Left kidney (tissue), 2 donors: ENCODE data around the gene NECAB2. TPM values are rescaled to one million over a fixed set of nuclear protein-coding genes. Genes with fewer than 3 reads are reported as not detected.

Experiments
- DNase-seq: peaks from one replicate; pipeline ENCODE4 v3.0.0-alpha.2; 2013
- polyA plus RNA-seq: library from polyadenylated mRNA; unstranded; fragments of 120-200 nt; gene quantifications from one replicate; pipeline ENCODE4 v1.2.1, GENCODE V29; 2013; ENCODE audit not compliant: insufficient read length

NECAB2 gene
- polyA plus RNA-seq, 1 donor, result 2.6 TPM

DNA sequence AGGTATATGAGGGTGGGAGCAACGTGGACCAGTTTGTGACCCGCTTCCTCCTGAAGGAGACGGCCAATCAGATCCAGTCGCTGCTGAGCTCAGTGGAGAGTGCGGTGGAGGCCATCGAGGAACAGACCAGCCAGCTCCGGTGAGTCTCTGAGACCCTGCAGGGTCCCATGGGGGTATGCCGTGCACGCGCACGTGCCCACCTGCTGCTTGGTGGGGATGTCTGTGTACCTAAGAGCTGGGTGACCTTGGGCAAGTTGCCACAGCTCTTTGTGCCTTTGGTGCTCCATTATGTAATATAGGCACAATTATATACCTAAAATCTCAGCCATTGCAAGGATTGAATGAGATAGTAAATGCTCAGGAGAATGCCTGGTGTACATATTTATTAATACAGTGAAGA is 22.4 kb downstream of the NECAB2 start:
- no peak for DNase-seq

DNA sequence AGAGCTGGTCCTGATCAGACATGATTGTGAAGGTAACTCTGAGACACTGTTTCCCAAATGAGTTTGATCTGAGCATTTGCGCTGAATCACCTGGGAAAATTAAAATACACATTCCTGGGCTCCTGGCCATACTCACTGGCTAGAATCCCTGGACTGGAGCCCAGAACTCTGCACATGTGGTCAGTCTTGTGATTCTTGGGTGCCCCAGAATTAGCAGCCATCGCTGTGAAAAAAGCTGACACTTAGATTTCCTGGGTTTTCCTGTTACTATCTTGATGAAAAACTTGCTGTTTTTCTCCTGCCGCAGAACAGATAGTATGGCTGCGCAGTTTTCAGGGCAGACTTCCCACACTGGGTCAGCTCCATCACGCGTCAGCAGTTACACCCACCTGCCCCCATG is 24.6 kb downstream of the NECAB2 start:
- no peak for DNase-seq

DNA sequence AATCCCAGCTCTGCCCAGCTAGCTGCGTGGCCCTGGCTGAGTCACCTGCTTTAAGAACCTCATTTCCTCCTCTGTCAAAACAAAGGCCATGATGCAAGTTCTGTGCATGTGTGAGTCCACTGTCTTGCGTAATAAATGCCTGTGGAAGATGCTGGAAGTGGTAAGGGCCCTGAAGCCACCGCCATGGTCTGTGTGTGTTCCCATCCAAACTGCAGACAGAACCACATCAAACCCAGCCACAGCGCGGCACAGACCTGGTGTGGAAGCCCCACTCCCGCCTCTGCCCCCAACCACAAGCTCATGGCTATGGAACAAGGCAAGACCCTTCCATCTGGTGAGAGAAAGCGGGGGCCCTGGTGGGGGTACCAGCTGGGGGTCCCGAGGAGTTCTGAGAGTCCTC is 26.0 kb downstream of the NECAB2 start:
- no peak for DNase-seq

DNA sequence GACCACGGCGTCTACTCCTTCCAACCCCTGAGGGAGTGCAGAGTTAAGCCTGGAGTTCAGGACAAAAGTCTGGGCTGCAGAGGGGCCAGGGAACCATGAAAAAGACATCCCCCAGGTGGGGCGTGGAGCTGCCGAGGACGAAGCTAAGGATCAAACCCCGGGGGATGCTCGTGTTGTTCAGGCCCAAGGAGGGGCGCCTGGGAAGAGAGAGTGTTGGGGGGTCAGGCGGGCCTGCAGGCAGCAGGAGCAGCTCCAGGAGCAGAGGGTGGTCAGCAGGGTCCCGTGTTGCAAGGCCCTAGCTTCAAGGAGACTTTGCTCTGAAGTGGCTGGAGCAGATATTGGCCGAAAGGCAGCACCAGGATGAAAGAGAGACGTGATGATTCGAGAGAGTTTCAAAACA is 26.7 kb downstream of the NECAB2 start:
- no peak for DNase-seq

DNA sequence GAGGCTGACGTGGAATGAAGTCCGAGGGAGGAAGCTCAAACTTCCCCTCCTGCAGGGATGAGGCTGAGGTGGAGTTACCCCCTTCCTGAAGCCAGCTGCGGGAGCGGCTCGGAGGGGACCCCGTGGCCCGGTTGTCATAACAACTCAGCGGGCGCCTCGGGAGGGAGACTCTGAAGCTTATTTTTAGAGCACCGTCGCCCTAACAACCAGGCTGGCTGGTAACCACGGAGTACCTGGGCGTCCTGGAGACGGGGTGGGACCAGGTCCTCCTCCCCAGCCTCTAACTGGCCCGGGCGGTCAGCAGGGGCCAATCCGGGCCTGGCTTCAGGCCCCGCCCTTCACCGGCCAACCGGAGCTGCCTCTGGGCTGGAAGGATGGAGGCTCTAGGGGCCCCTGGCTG is 27.7 kb downstream of the NECAB2 start:
- DNase-seq, result peak; percentile 77

DNA sequence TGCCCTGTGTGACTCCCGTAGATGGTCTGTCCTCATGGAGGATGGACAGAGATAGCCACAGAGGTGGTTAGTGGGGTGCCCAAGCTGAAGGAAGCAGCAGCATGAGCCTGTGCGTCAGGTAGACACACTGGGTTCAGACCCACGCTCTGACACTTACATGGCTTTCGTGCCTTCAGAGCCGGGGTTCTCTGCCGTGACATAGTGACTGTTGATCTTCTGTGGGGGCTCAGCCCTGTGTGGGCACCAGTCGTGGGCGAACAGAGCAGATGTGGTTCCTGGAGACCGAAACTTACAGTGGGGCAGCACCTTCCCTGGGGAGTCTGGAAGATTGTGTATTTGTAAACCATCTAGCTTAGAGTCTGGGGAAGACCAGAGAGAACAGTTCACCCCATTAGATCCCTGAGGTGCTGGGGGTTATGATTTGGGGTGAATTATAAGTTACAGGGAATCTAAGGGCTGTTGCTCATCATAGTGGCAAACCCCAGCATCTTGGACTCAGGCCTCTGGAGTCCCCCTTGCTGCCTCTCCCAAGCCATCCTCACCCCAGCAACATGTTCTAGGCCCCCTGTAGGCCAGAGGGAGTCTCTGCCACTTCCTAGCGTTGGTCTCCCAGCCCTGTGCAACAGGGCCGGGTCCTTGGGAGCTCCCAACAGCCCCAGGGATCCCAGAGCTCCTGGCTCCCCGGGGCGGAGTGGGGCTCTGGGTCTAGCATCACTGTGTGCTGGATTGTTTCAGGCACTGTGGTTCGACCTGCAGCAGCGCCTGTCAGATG is 28.6 kb downstream of the NECAB2 start:
- no peak for DNase-seq

DNA sequence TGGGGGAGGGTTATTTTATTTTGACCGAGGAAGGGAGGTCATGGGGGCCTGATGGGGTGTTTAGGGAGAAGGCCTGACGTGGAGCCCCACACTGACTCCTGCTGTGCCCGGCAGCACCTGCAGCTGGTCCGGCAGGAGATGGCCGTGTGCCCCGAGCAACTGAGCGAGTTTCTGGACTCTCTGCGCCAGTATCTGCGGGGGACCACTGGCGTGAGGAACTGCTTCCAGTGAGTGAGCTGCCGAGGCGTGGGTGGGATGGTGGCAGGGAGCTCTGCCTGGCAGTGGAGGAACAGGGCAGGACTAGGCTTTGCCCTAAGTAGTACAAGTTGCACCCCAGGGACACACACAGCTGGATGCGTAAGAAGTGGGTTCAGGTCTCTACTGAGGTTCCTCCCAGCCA is 30.0 kb downstream of the NECAB2 start:
- no peak for DNase-seq

DNA sequence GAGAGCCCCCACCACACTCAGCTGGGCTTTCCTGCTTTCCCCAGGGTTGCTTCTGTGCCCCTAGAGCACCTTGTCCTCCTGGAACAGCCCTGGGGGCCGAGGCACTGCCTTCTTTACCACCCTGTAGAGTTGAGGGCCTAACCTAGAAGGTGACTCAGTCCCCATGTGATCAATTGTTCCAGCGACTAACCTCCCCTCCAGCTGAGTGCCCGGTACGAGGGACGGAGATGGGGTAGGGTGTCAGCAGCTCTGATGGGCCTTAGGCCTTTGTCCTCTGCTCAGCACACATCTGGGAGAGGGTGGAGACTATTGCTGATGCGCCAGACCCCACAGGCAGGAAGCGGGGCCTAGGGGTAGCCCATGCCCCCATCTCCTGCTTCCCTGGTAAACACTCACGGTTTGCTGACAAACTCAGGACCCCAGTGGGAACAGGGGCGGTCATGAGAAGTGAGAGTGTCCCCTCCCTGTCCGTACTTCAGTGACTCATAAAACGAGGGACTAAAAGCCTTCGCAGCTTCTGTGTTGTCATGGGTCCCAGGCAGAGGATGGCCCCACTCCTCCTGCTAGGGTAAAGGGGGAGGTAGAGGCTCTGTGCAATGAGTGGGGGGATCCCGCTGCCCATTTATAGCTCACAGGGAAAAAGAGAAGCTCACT is 33.1 kb downstream of the NECAB2 start:
- no peak for DNase-seq

DNA sequence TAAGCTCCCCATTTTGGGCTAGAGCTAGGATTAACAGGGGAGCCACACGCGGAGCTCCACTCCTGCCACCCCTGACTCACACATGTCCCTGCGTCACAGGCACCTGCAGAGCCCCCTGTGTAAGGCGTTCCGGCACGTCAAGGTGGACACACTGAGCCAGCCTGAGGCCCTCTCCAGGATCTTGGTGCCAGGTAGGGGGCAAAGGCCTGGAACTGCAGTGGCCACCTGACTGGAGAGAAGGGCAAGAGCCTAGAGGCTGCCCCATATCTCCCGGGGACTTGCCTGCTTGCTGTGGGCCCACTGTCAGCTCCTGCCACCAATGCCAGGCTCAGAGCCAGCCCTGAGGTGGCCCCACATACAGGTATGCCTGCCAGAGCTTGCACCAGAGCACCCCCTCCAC is 33.7 kb downstream of the NECAB2 start:
- no peak for DNase-seq

DNA sequence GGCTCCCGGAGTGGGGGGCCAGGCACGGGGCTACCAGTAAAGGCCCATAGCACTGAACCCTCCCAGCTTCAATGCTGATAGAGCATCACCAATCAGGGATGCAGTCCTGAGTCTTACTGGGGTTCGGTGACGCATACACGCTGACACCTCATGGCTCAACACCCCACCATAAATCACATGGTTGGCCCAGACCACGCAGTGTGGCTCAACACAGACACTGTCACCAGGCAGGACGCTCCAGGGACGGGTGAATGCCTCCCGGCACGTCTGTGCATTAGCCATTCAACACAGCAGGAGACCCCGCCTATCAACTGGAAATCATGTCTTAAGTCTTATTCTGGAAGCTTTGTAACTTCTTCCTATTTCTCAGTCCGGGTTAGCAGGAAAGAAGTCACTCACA is 35.0 kb downstream of the NECAB2 start:
- DNase-seq, result no peak

DNA sequence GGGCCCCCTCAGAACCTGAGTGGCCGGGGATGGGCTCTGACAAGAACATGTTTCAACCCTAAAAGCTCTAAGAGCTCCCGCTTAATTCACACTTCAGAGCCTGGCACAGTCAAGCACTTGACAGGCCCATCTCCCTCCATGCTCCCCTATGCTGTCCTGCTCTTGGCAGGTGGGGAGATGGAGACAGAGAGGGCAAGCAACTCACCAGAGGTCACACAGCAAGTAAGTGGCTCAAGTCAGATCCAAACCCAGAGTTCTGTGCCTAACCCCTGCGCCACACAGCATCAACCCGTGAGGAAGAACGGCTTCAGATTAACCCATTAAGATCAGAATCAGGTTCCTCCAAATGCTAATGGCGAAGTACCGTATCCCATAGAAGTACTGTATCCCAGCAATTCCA is 36.4 kb downstream of the NECAB2 start:
- no peak for DNase-seq

DNA sequence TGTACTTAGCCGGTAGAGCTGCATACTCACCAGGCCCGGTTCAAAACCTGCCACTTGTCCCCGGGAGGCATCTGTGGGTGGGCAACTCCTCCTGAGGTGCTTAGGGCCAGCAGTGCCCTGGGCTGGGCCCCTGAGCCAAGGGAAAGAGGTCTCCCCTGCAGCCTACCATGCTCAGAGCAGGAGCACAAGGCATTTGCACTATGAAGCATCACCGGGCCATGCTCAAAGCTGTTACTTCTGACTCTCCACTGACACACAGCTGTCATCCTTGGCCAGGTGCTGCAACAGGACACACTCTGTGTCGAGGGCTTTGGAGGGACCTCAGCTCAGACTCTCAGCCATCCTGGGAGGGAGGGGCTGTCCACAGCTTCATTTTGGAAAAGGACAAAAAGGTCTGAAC is 37.3 kb downstream of the NECAB2 start:
- no peak for DNase-seq

DNA sequence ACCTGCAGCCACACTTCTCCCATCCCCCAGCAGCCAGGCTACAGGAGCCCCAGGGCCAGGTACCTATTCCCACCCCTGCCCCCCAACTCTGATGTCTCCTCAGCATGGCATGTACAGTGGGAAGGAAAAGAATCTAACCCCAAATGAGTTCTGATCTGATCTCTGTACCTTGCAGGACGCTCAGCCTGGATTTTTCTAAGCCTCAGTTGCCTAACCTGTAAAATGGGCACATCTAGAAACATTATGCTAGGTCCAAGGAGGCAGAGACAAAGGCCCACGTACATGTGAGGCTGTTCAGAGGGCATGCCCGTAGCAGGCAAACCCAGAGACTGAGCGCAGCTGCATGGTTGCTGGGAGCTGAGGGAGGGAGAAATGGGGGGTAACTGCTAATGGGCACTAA is 39.5 kb downstream of the NECAB2 start:
- no peak for DNase-seq

DNA sequence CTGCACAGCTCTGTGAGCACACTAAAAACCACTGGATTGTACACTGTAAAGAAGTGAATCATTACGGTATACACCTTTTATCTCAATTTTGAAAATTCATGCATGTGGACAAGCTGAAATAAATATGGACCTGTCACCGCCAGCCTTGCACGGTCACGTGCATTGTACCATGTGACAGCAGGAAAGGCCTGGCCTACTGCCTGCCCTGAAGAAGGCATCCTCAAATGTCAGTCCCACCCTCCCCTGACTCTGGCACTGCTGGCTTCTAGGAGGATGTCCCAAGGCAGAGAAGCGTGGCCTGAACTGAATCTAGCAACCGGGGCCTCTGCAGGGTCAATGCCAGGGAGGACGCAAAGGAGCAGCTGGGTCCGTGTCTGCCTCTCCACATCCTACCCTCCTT is 39.9 kb downstream of the NECAB2 start:
- DNase-seq, result no peak

DNA sequence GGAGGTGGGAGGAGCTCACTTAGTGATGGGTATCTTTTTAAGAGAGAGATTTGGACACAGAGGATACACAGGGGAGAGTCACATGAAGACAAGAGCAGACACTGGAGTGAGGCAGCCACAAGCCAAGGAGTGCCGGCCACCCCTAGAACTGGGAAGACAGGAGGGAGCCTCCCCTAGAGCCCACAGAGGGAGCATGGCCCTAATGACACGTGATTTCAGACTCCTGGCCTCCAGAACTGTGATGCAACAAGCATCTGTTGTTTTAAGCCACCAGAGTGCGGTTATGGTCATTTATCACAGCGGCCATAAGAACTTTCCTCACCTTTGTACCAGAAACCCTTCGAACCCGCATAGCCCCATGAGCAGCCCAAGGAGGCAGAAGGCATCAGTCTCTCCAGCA is 41.2 kb downstream of the NECAB2 start:
- no peak for DNase-seq

DNA sequence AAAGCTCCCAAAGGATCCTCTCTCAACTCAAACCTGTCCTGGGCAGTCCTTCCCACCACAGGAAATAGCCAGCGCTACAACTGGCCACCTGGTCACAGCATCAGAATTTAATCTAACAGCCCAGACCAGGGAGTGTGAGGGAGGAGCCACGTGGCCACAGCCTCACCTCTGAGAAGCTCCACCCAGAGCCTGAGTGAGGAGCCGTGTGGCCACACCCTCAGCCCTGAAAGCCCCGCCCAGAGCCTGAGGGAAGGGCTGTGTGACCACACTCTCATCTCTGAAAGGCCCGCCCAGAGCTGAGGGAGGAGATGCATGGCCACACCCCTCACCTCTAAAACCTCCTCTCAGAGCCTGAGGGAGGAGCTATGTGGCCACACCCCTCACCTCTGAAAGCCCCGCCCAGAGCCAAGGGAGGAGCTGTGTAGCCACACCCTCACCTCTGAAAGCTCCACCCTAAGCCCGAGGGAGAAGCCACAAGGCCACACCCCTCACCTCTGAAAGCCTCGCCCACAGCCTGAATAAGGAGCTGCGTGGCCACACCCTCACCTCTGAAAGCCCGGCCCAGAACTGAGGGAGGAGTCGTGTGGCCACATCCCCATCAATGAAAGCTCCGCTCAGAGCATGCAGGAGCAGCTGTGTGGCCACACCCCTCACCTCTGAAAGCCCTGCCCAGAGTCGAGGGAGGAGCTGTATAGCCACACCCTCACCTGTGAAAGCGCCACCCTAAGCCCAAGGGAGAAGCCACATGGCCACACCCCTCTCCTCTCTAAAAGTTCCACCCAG is 45.9 kb downstream of the NECAB2 start:
- peak; percentile 55 for DNase-seq

DNA sequence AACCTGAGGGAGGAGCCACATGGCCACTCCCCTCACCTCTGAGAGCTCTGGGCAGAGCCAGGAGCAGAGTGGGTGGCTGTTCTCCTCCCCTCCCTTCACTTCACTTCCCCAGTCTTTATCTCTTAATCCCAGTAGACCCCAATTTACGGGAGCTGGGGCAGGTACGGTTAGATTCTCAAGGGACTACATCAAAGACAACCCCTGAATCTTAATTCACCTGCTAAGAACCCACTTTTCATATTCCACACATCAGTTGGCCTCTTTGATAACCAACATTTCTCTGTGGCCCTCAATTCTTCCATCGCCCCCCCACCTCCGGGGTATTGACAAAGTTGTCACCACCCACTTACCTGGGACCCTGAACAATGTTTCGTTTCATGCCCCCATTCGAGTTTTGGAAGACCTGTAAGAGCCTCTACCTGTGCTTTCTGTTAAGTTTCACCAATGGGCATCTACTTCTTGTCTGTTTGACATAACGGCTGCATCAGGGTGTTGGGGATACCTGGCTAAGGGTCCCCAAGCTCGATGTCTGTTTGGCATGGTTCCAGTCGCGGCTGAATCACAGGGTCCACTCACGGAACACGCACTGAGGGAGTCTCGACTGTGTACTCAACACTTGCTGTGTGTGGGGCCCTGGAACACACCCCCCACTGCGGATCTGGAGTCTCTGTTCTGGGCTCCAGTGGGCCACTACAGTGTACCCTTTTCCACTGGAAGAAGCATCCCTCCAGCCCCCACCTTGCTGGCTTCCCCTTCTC is 46.7 kb downstream of the NECAB2 start:
- peak; percentile 31 for DNase-seq

DNA sequence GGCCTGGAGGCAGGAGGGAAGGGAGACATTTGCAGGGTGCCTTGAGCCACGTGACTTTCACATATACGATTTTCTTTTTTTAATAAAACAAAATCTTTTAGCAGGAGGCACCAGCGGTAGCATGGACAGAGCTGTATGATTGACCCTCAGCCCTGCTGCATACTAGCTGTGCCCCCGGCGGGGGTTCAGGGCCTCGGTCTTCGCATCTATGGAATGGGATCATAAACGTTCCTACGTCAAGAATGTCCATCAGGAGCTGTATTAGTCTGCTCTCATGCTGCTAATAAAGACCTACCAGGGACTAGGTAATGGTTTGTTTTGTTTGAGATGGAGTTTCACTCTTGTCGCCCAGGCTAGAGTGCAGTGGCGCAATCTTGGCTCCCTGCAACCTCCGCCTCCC is 47.4 kb downstream of the NECAB2 start:
- no peak for DNase-seq

DNA sequence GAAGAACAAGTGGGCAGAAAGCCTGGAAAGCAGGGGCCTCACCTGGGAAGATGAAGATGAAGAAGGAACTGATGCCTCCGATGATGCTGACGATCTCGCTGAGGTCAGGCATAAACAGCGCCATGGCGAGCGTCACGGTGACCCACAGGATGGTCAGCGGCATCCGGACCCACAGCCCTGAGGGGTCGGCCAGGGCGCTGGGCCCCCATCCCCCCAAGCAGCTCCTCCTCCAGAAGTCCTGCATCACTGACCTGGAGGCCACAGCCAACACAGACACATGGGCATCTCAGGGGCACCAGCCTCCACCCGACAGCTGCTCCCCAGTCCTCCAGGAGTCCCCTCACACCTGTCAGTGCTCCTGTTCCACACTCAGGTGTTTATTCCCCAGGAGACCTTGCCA is 48.4 kb downstream of the NECAB2 start:
- DNase-seq, result no peak

DNA sequence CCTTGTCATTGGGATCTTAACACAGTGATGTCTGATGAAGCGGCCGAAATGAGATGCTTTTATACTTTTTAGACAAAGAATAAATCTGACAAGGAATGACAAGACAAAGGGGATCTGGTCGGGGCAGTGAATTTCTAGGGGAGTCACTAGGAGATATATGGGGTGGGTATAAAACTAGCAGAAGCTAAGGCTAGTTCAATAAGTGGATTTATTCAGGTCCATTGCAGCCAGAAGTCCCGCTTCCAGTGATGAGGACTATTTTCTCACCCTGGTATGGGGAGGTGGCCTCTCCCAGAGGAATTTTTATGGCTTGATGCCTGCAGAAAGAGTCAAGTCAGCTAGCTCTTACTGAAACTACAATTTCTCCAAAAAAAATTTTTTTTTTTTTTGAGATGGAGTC is 50.7 kb downstream of the NECAB2 start:
- DNase-seq, result no peak

DNA sequence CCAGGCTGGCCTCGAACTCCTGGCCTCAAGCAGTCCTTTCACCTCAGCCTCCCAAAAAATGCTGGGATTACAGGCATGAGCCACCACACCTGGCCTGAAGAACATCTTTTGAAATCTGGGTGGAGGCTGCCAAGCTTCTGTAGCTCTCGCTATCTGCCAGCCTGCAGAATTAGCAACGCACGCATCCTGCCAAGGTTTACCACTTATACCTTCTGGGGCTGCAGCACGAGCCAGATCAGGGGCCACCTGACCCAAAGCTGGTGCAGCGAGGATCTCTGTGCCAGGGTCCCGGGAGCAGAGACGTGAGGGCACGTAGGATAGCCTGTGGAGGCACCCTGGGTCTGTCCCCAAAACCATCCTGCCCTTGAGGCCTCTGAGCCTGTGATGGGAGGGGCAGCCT is 52.3 kb downstream of the NECAB2 start:
- DNase-seq, result no peak

DNA sequence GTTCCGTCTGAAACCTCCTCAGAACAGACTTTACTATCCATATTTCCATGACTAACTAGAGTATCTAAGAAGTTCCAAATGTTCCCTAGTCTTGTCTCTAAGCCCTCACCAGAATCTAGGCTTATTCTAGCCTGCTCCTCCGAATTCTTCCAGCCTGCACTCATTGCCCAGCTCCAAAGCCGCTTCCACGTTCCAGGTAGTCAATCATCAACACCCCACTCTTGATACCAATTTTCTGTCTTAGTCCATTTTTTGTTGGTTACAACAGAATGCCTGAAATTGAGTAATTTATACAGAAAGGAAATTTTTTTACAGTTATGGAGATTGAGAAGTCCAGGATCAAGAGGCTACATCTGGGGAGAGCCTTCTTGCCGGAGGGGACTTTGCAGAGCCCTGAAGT is 53.4 kb downstream of the NECAB2 start:
- no peak for DNase-seq

DNA sequence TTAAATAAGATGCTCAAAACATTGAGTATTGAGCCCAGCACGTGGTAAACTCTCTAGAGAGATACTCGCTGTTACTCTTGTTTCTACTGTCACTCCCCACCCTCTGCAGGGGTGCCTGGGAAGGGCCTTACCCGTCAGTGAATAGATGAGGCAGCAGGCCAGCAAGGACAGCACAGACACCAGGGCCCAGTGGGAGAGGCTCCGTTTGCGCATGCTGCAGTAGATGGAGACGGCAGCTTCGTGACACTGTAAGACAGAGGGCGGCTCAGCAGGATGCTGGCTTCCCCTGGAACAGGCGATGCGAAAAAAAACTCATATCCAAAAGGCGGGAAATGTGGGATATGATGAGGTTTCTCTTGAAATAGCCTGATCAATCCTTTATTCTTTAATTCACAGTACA is 54.6 kb downstream of the NECAB2 start:
- DNase-seq, result no peak
